ENCODE results near the gene DNM2.
"Not testable (repeated sequence)": the region's sequence is repeated elsewhere in the genome, so short reads cannot be mapped to it uniquely, and the experiment has no call there.

GRCh38 chr19:10758050-10758449, 40.2 kb downstream of the DNM2 start:
- TF ChIP-seq CTCF (IDR thresholded peaks at IDR 0.05 in 2 of 3, conservative IDR thresholded peaks at IDR 0.05 in 1 of 3; ENCODE audit: insufficient read depth in 2 of 3, low read depth in 1 of 3, low read length in 3 of 3); ZNF274 (IDR thresholded peaks at IDR 0.05; ENCODE audit: borderline replicate concordance, low read depth, low read length); TAF1 (IDR thresholded peaks at IDR 0.05; ENCODE audit: control insufficient read depth, extremely low read depth, insufficient read depth, low read length, severe bottlenecking); REST (IDR thresholded peaks at IDR 0.05; ENCODE audit: borderline replicate concordance); REST (CRISPR knock-in tag; IDR thresholded peaks at IDR 0.05; ENCODE audit: low read depth); ATF3 (IDR thresholded peaks at IDR 0.05); ATF3 (CRISPR knock-in tag; conservative IDR thresholded peaks at IDR 0.05); ATF2 (CRISPR knock-in tag; IDR thresholded peaks at IDR 0.05); CHD1 (IDR thresholded peaks at IDR 0.05; ENCODE audit: low read length); PKNOX1 (IDR thresholded peaks at IDR 0.05); HNRNPL (IDR thresholded peaks at IDR 0.05; ENCODE audit: low read depth, low read length); STAT6 (CRISPR knock-in tag; IDR thresholded peaks at IDR 0.05): not testable (repeated sequence)
